Thymus (tissue), 11 donors: ENCODE measurements around the gene GYPC. TPM values are rescaled to one million over a fixed set of nuclear protein-coding genes. Genes with fewer than 3 reads are reported as not detected.
"Not testable (repeated sequence)": the region's sequence is repeated elsewhere in the genome, so short reads cannot be mapped to it uniquely, and the experiment has no call there.

Source experiments
- DNase-seq, 9 donors: peaks; one replicate each; pipeline ENCODE4 v3.0.0-alpha.2; 2013; ENCODE audit warnings: low spot score in 9 of 9, low read depth in 6 of 9, missing footprints in 1 of 9
- H3K27ac ChIP-seq, 2 donors: one replicate each; pipeline ENCODE4 v1.5.1; 2013; ENCODE audit warnings: control low read depth in 1 of 2, low read depth in 1 of 2, low read length in 1 of 2, mild to moderate bottlenecking in 1 of 2, moderate library complexity in 1 of 2
- H3K27me3 ChIP-seq, 2 donors: one replicate each; pipeline ENCODE4 v1.5.1; 2013; ENCODE audit warnings: low read length in 1 of 2; ENCODE audit not compliant: control insufficient read depth in 2 of 2, insufficient read depth in 1 of 2
- H3K36me3 ChIP-seq, 2 donors: one replicate each; pipeline ENCODE4 v1.5.1; 2013; ENCODE audit warnings: low read length in 1 of 2, mild to moderate bottlenecking in 1 of 2, moderate library complexity in 1 of 2; ENCODE audit not compliant: control insufficient read depth in 2 of 2, insufficient read depth in 2 of 2
- H3K4me1 ChIP-seq, 2 donors: one replicate each; pipeline ENCODE4 v1.5.1; 2013; ENCODE audit warnings: low read length in 2 of 2; ENCODE audit not compliant: control insufficient read depth in 2 of 2, insufficient read depth in 2 of 2
- H3K4me3 ChIP-seq, 2 donors: one replicate each; pipeline ENCODE4 v1.5.1; 2013; ENCODE audit warnings: low read length in 2 of 2, control low read depth in 1 of 2, mild to moderate bottlenecking in 1 of 2
- H3K9me3 ChIP-seq, 2 donors: one replicate each; pipeline ENCODE4 v1.5.1; 2013; ENCODE audit warnings: low read length in 1 of 2, mild to moderate bottlenecking in 1 of 2; ENCODE audit not compliant: control insufficient read depth in 2 of 2, insufficient read depth in 1 of 2
- WGBS: extraction: QIAGEN DNeasy Blood & Tissue Kit; methylation state at CpG from one replicate; pipeline ENCODE4 v1.1.7; 2013; 5-methylcytosine and 5-hydroxymethylcytosine counted together
- polyA plus RNA-seq: library from polyadenylated mRNA; stranded (reverse); fragments of 200-250 nt; gene quantifications from one replicate; pipeline ENCODE4 v1.2.3, GENCODE V29; 2013
- total RNA-seq: library from RNA; stranded (reverse); fragments of 120-200 nt; gene quantifications from one replicate; pipeline ENCODE4 v1.2.4, GENCODE V29; 2013
- donor health status: healthy.

Gene GYPC
- total and polyA plus RNA-seq, 2 donors = 83.2 to 136 TPM

DNA sequence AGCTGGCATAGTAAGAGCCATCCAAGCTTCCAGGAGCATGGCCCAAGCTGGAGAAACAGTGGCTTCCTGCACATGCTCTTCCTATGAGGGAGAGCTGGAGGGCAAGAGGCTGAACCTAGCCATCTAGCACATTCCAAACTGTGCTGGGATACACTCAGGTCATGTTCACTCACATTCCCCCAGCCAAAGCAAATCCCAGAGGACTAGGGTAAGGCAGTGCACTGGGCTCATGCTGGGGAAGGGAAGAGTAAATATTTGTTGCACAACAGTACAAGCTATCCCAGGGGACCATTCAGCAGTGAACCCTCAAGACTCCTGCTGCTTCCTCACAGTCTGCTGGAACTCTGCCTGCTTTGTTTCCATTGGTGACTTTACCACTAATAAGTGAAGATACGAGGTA is 20.7 kb upstream of the GYPC start:
- H3K9me3 ChIP-seq = no peaks in the 10 kb centered on the region
- no peak overlapping the region for H3K27ac ChIP-seq
- H3K36me3 ChIP-seq = no peaks in the 10 kb centered on the region
- no peak for DNase-seq
- WGBS = 92% methylated on average over 1 of the region's 1 CpG
- no peak overlapping the region for H3K4me3 ChIP-seq
- no peaks in the 10 kb centered on the region for H3K4me1 ChIP-seq
- no peaks in the 10 kb centered on the region for H3K27me3 ChIP-seq

DNA sequence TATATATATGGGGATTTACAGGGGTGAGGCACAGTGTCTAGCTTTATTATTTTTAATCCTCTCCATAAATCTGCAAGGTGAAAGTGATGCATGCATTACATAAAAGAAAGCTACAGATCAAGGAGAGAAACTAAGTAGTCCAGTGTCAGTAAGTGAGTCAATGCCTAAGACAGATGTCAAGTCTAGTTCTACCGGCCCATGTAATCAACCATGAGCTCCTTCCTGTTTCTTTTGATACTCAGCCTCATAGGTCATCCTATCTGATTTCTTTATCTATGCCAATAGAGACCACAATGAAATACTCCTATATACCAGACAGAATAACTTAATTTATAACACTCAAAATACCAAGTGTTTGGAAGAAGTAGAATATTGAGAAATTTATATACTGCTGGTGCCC is 20.2 kb upstream of the GYPC start:
- Histone ChIP-seq H3K4me3 (no peak overlapping the region), H3K4me1 (no peaks in the 10 kb centered on the region), H3K9me3 (no peaks in the 10 kb centered on the region), H3K27ac (no peak overlapping the region), H3K27me3 (no peaks in the 10 kb centered on the region), H3K36me3 (no peaks in the 10 kb centered on the region)
- DNase-seq = no peak
- WGBS = 81% methylated on average over 1 of the region's 1 CpG

DNA sequence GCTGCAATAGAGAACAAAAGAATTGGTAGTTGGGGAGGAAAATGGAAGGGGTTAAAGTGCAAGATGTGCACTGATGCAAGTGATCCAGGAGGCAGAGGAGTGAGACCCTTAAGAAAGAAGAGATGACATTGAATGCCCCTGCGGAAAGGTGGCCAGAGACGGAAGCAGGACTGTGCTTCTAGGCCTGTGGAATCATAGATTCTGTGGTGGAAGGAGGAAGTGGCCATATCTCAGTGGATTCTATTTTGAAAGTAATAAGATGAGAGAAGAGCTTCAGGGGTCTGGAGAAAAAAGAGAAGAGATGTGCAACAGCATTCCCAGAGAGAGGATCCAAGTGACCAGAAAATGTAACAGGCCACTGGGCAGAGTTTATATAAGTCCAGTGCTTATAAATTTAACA is 18.6 kb upstream of the GYPC start:
- Histone ChIP-seq H3K27me3 (no peaks in the 10 kb centered on the region), H3K36me3 (no peaks in the 10 kb centered on the region), H3K4me1 (no peaks in the 10 kb centered on the region), H3K9me3 (no peaks in the 10 kb centered on the region), H3K27ac (no peak overlapping the region), H3K4me3 (no peak overlapping the region)
- no peak for DNase-seq
- 68% methylated on average over 2 of the region's 2 CpGs for WGBS

DNA sequence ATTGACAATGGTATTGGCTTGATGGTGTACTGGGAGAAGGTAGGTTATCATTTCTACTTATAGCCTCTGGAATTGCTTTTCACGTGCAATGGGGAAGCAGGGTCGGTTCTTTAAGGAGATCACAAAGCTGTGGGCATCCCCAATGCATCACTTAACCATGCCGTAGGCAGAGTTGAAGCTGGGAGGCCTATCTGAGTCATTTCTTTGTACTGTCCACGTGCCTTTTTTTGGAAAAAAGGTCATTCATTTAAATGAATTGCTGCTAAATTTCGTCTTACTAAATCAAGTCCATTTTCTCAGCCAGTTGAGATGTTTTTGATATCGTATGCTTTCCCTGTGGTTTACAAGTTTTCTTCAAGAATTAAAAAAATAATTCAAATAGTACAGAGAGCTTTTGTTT is 17.2 kb upstream of the GYPC start:
- no peak for DNase-seq
- no peaks in the 10 kb centered on the region for H3K9me3 ChIP-seq

DNA sequence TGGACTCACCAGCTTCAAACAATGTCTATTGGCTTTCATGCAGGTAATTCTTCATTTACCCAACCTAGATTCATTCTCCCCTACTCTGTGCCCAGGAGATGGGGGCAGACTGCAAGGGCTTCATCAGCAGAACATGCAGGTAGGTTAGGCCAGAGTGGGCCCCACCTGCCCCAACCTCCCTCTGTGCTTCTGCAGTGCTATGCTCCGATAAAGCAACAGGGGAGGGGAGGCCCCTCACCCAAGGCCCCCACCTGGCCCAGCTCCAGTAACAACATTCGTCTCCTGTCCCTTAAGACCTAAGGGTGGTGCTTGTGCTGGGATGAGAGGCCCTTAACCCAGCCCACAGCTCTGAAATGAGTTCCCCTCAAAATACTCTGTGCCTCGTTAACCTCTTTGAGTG is 16.7 kb upstream of the GYPC start:
- H3K27ac ChIP-seq = no peak overlapping the region
- DNase-seq = no peak
- no peaks in the 10 kb centered on the region for H3K4me1 ChIP-seq
- no peaks in the 10 kb centered on the region for H3K9me3 ChIP-seq
- no peak overlapping the region for H3K4me3 ChIP-seq
- H3K27me3 ChIP-seq = no peaks in the 10 kb centered on the region
- 94% methylated on average over 3 of the region's 3 CpGs for WGBS
- H3K36me3 ChIP-seq = no peaks in the 10 kb centered on the region

More for the DNA sequence above, 17.2 kb upstream of the GYPC start:
- Histone ChIP-seq H3K4me3 (no peak overlapping the region), H3K27me3 (no peaks in the 10 kb centered on the region), H3K36me3 (no peaks in the 10 kb centered on the region), H3K27ac (no peak overlapping the region), H3K4me1 (no peaks in the 10 kb centered on the region)
- WGBS = 94% methylated on average over 6 of the region's 6 CpGs

DNA sequence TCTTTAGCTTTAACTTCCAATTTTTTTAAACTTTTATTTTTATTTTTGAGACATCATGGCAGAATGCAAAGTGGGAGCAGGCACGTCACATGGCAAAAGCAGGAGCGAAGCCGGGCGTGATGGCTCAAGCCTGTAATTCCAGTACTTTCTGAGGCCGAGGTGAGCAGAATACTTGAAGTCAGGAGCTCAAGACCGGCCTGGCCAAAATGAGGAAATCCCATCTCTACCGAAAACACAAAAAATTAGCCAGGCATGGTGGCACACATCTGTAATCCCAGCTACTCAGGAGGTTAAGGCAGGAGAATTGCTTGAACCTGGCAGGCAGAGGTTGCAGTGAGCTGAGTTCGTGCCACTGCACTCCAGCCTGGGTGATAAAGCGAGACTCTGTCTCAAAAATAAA is 14.7 kb upstream of the GYPC start:
- H3K27me3 ChIP-seq, H3K4me3 ChIP-seq, H3K4me1 ChIP-seq, H3K9me3 ChIP-seq, H3K27ac ChIP-seq, DNase-seq, H3K36me3 ChIP-seq: not testable (repeated sequence)
- WGBS = 97% methylated on average over 9 of the region's 9 CpGs

DNA sequence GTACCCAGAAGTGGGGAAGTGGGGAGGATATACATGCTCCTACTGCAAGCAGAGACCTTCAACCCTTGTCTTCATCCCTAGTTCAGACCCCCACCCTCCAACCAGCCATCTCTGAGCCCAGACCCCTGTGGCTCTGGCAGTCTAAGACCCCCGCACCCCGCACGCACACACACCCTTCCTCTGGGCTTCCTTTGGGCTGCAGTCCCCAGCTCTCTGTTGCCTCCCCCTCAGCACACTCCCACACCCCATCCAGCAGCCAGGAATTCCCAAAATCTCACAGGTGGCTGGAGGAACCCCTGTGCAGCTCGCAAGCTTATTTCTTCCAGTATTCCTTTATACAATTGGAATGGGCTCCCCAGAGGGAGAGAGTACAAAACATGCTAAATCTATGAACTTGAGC is 13.9 kb upstream of the GYPC start:
- WGBS = 85% methylated on average over 4 of the region's 4 CpGs
- H3K9me3 ChIP-seq = no peaks in the 10 kb centered on the region

DNA sequence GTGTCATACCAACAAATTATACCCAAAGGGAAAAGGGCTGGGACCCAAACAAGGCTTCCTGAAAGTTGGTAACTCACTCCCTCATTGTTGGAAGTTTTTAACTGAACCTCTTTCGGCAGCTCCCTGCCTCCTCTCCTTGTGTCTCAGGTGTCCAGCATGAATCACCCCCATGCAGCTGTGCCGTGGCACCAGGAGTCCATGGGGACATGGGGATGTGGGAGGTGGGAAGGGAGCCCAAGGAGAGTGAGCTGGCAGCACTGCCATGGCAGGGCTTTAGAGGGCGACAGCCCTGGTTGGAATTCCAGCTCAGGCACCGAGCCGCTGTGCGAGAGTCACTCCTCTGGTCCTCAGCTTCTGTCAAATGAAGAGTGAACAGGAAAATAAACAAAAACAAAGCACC is 12.5 kb upstream of the GYPC start:
- Histone ChIP-seq H3K36me3 (no peaks in the 10 kb centered on the region), H3K4me1 (no peaks in the 10 kb centered on the region), H3K4me3 (no peak overlapping the region), H3K9me3 (no peaks in the 10 kb centered on the region), H3K27ac (no peak overlapping the region), H3K27me3 (no peaks in the 10 kb centered on the region)
- 96% methylated on average over 6 of the region's 6 CpGs for WGBS
- no peak for DNase-seq

More for the DNA sequence above, 13.9 kb upstream of the GYPC start:
- no peak for DNase-seq
- Histone ChIP-seq H3K27ac (no peak overlapping the region), H3K4me1 (no peaks in the 10 kb centered on the region), H3K4me3 (no peak overlapping the region), H3K36me3 (no peaks in the 10 kb centered on the region), H3K27me3 (no peaks in the 10 kb centered on the region)

DNA sequence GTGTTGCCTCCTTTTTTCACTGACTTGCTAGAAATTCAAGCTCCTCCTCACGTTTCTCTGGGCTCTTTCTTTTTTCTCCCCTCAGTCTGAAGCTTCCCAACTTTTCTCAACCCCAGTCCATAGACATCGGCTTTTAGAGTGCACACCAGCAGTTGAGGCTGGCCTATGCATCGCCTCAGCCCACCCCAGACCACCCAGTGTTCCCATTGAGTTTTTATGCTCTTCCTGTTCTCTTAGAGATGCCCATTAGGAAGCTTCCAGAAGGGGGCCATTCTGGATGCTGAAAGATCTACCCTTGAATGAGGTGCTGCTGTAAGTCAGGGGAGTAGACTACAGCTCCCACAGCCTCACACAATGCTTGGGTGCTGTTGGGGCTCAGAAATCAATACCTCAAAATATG is 12.0 kb upstream of the GYPC start:
- no peaks in the 10 kb centered on the region for H3K27me3 ChIP-seq
- no peaks in the 10 kb centered on the region for H3K4me1 ChIP-seq
- WGBS = 94% methylated on average over 3 of the region's 3 CpGs
- no peak overlapping the region for H3K4me3 ChIP-seq
- DNase-seq = no peak
- no peaks in the 10 kb centered on the region for H3K9me3 ChIP-seq
- H3K27ac ChIP-seq = no peak overlapping the region
- no peaks in the 10 kb centered on the region for H3K36me3 ChIP-seq

DNA sequence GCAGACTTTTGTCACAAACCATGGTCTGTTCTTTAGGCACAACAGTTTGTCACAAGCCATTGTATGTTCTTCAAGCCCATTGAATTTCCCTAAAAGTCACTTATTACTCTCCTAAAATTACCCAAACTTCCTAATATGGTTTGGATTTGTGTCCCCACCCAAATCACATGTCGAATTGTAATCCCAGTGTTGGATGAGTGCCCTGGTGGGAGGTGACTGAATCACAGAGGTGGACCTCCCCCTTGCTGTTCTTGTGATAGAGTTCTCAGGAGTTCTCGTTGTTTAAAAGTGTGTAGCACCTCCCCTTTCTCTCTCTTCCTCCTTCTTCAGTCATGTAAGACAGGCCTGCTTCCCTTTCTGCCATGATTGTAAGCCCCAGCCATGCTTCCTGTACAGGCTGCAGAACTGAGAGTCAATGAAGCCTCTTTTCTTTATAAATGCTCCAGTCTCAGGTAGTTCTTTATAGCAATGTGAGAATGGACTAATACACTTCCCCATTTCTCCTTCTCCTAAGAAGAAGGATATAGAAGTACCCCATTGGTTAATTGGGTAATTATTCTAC is 11.2 kb upstream of the GYPC start:
- DNase-seq = peak in 1 of 9 donors; percentile 27
- no peaks in the 10 kb centered on the region for H3K9me3 ChIP-seq
- whole genome bisulfite sequencing = 59% methylated on average over 2 of the region's 2 CpGs
- no peaks in the 10 kb centered on the region for H3K4me1 ChIP-seq
- H3K27ac ChIP-seq = peak overlapping the region in 1 of 2 donors; percentile 18
- no peak overlapping the region for H3K4me3 ChIP-seq
- H3K27me3 ChIP-seq = no peaks in the 10 kb centered on the region
- no peaks in the 10 kb centered on the region for H3K36me3 ChIP-seq
